A549 (cell line): ENCODE measurements around the gene PRKG1.

Experiments
- CHD2 ChIP-seq: fragments of 150-350 bp; IDR thresholded peaks from 2 replicates; pipeline ENCODE4 v1.6.1; 2014; ENCODE audit warnings: low read length; ENCODE audit not compliant: partially characterized antibody
- CTCF ChIP-seq: fragments of >200 bp; sonication (Bioruptor Twin); formaldehyde crosslinking; IDR thresholded peaks from 3 replicates; pipeline ENCODE4 v1.5.1; 2016
- ESRRA ChIP-seq: fragments of 150-350 bp; IDR thresholded peaks from 2 replicates; pipeline ENCODE4 v1.6.1; 2014; ENCODE audit warnings: mild to moderate bottlenecking, low read length, borderline replicate concordance
- JUN ChIP-seq, 2 experiments: fragments of >200 bp; sonication (Bioruptor Twin); formaldehyde crosslinking; IDR thresholded peaks; 2 replicates in 1 of 2; 3 replicates in 1 of 2; pipeline ENCODE4 v1.6.1; 2016 to 2017
- MAX ChIP-seq: IDR thresholded peaks from 2 replicates; pipeline ENCODE4 v1.6.1; 2012
- POLR2A ChIP-seq: IDR thresholded peaks from 2 replicates; pipeline ENCODE4 v1.6.1; 2012; ENCODE audit warnings: mild to moderate bottlenecking, low read length
- RAD21 ChIP-seq, 2 experiments: fragments of >200 bp in 1 of 2; sonication (Bioruptor Twin) in 1 of 2; formaldehyde crosslinking in 1 of 2; IDR thresholded peaks in 1 of 2; conservative IDR thresholded peaks in 1 of 2; 2 replicates in 1 of 2; 3 replicates in 1 of 2; pipeline ENCODE4 v1.6.1; 2012 to 2018; ENCODE audit warnings: inconsistent platforms in 1 of 2
- RARB ChIP-seq: fragments of 250-450 bp; sonication (Bioruptor Pico); IDR thresholded peaks from 2 replicates; pipeline ENCODE4 v1.8.0; 2021; ENCODE audit warnings: mild to moderate bottlenecking, moderate library complexity
- RNF2 ChIP-seq: fragments of 200-600 bp; sonication (generic); IDR thresholded peaks from 2 replicates; pipeline ENCODE4 v1.6.1; 2016; ENCODE audit warnings: low read depth, mild to moderate bottlenecking, antibody characterized with exemption, moderate library complexity, borderline replicate concordance
- SMC3 ChIP-seq: fragments of >200 bp; sonication (Bioruptor Twin); formaldehyde crosslinking; IDR thresholded peaks from 3 replicates; pipeline ENCODE4 v1.6.1; 2018; ENCODE audit warnings: inconsistent platforms
- ZC3H11A ChIP-seq: fragments of 450-650 bp; IDR thresholded peaks from 2 replicates; pipeline ENCODE4 v1.6.1; 2014; ENCODE audit warnings: antibody characterized with exemption, mild to moderate bottlenecking
- TF ChIP-seq, protein P1 (sequence below): IDR thresholded peaks from 2 replicates; pipeline ENCODE4 v1.6.1; 2012; ENCODE audit warnings: low read depth, borderline replicate concordance
- TF ChIP-seq, protein P2 (sequence below): fragments of 450-650 bp; IDR thresholded peaks from 2 replicates; pipeline ENCODE4 v1.6.1; 2014; ENCODE audit warnings: antibody characterized with exemption

DNA sequence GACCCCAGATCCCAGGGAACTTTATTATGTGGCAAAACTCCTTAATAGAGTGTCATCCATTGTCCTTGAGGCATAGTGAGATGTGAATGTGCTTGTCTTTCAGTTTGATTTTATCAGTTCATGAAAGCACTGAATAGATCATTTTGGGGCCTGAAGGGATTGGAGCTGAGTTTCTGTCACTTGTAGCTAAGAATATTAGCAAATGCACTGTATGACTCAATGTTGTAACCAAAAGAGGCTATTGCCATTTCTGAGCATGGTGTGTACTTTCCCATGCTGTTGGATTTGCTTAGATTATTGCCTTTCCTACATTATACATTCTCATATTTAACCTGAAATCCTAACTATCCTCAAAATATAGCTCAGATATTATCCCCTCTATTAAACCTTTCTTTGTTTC is 130.4 kb downstream of the PRKG1 start:
- TF ChIP-seq RNF2 (no peak), MAX (no peak), CTCF (no peak), RARB (CRISPR knock-in tag) (no peak), RAD21 (conservative IDR thresholded peaks at IDR 0.05 in 1 of 2, IDR thresholded peaks at IDR 0.05 in 1 of 2) (no peak), CHD2 (no peak), ESRRA (no peak), ZC3H11A (no peak), JUN (IDR thresholded peaks at IDR 0.05) (no peak), POLR2A (no peak), SMC3 (no peak)
- TF ChIP-seq, protein P1, sequence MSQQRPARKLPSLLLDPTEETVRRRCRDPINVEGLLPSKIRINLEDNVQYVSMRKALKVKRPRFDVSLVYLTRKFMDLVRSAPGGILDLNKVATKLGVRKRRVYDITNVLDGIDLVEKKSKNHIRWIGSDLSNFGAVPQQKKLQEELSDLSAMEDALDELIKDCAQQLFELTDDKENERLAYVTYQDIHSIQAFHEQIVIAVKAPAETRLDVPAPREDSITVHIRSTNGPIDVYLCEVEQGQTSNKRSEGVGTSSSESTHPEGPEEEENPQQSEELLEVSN = no peak
- TF ChIP-seq, protein P2, sequence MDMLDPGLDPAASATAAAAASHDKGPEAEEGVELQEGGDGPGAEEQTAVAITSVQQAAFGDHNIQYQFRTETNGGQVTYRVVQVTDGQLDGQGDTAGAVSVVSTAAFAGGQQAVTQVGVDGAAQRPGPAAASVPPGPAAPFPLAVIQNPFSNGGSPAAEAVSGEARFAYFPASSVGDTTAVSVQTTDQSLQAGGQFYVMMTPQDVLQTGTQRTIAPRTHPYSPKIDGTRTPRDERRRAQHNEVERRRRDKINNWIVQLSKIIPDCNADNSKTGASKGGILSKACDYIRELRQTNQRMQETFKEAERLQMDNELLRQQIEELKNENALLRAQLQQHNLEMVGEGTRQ = no peak
